Prostate gland (tissue), 2 donors: ENCODE data around the gene FTSJ3. TPM values are rescaled to one million over a fixed set of nuclear protein-coding genes. Genes with fewer than 3 reads are reported as not detected.

Experiments used
- DNase-seq: peaks from one replicate; pipeline ENCODE4 v3.0.0-alpha.2; 2019; ENCODE audit warnings: low spot score
- H3K27ac ChIP-seq, 2 donors: fragments of 200-600 bp; sonication (generic); 2 replicates each; pipeline ENCODE4 v1.5.1; 2017 to 2019
- H3K27me3 ChIP-seq: fragments of 200-600 bp; sonication (generic); replicated peaks from 2 replicates; pipeline ENCODE4 v1.5.1; 2019; ENCODE audit not compliant: insufficient read depth
- H3K36me3 ChIP-seq, 2 donors: fragments of 200-600 bp; sonication (generic); 1 replicate in 1 of 2; 2 replicates in 1 of 2; pipeline versions ENCODE4 v1.5.1 to v1.8.1; 2017 to 2019
- H3K4me1 ChIP-seq: fragments of 200-600 bp; sonication (generic); replicated peaks from 2 replicates; pipeline ENCODE4 v1.5.1; 2019
- H3K4me3 ChIP-seq, 2 donors: fragments of 200-600 bp; sonication (generic); 2 replicates each; pipeline ENCODE4 v1.5.1; 2017 to 2019
- H3K9me3 ChIP-seq: fragments of 200-600 bp; sonication (generic); 2 replicates; pipeline ENCODE4 v1.5.1; 2017
- CTCF ChIP-seq, 4 experiments: fragments of 200-600 bp in 2 of 4; fragments of 450-650 bp in 2 of 4; sonication (generic) in 2 of 4; IDR thresholded peaks; 1 replicate in 3 of 4; 2 replicates in 1 of 4; pipeline ENCODE4 v1.5.1; 2016 to 2019; ENCODE audit warnings: antibody characterized with exemption in 4 of 4, mild to moderate bottlenecking in 2 of 4, moderate library complexity in 2 of 4
- POLR2A ChIP-seq: fragments of 450-650 bp; IDR thresholded peaks from one replicate; pipeline ENCODE4 v1.6.1; 2016; ENCODE audit warnings: antibody characterized with exemption, mild to moderate bottlenecking
- POLR2AphosphoS5 ChIP-seq: sonication (generic); formaldehyde crosslinking; IDR thresholded peaks from one replicate; pipeline ENCODE4 v1.6.1; 2017; ENCODE audit warnings: antibody characterized with exemption
- WGBS: methylation state at CpG from one replicate; pipeline ENCODE4 v1.1.5; 2018; 5-methylcytosine and 5-hydroxymethylcytosine counted together
- intact Hi-C: fragments of 100-400 bp; cut with DNase I; formaldehyde crosslinking; loops from one replicate; pipeline ENCODE4 v1.14.2; 2022
- total RNA-seq, 2 donors: library from RNA; depleted of rRNA; stranded (reverse); fragments of >200 nt; gene quantifications; one replicate each; pipeline ENCODE4 v1.1.0, GENCODE V29; 2016

FTSJ3 gene
- total RNA-seq, 2 donors from 2014 or later, result 29.4 to 46.6 TPM

- H3K4me1 ChIP-seq, result peaks cover 16% of the 10 kb centered on the region
- H3K4me3 ChIP-seq, result no peak overlapping the region
- TF ChIP-seq POLR2AphosphoS5, result no peak
- TF ChIP-seq POLR2A, result no peak
- TF ChIP-seq CTCF (IDR thresholded peaks at IDR 0.05), result no peak
- 87% methylated on average over 15 of the region's 15 CpGs for WGBS
- H3K9me3 ChIP-seq, result no peaks in the 10 kb centered on the region
- H3K27me3 ChIP-seq, result no peaks in the 10 kb centered on the region
- DNase-seq, result no peak
- peaks cover 34 to 49% of the 10 kb centered on the region in 2 donors for H3K36me3 ChIP-seq
- intact Hi-C loops, result no loop called here
- no peak overlapping the region for H3K27ac ChIP-seq
Measured at GRCh38 chr17:63833741-63834373, 6.4 kb upstream of the FTSJ3 start.

GRCh38 chr17:63833026-63833740 is 5.7 kb upstream of the FTSJ3 start:
- H3K36me3 ChIP-seq, result peaks cover 34 to 49% of the 10 kb centered on the region in 2 donors
- intact Hi-C loops, result no loop called here

GRCh38 chr17:63832455-63832854 is 5.0 kb upstream of the FTSJ3 start:
- DNase-seq, result no peak
- Histone ChIP-seq H3K27me3 (no peaks in the 10 kb centered on the region), H3K4me1 (peaks cover 8% of the 10 kb centered on the region), H3K36me3 (peaks cover 34 to 49% of the 10 kb centered on the region in 2 donors), H3K27ac (no peak overlapping the region), H3K9me3 (no peaks in the 10 kb centered on the region), H3K4me3 (no peak overlapping the region)
- 83% methylated on average over 2 of the region's 2 CpGs for WGBS
- intact Hi-C loops, result no loop called here
- TF ChIP-seq POLR2AphosphoS5 (no peak), CTCF (IDR thresholded peaks at IDR 0.05) (no peak), POLR2A (no peak)

More at GRCh38 chr17:63833026-63833740, 5.7 kb upstream of the FTSJ3 start:
- Histone ChIP-seq H3K4me3 (no peak overlapping the region), H3K9me3 (no peaks in the 10 kb centered on the region), H3K27me3 (no peaks in the 10 kb centered on the region), H3K27ac (no peak overlapping the region), H3K4me1 (peaks cover 15% of the 10 kb centered on the region)
- TF ChIP-seq POLR2AphosphoS5, result no peak
- TF ChIP-seq POLR2A, result no peak
- TF ChIP-seq CTCF (IDR thresholded peaks at IDR 0.05), result no peak
- no peak for DNase-seq
- 78% methylated on average over 13 of the region's 14 CpGs for WGBS

GRCh38 chr17:63832014-63832413 is 4.6 kb upstream of the FTSJ3 start:
- intact Hi-C loops, result no loop called here
- Histone ChIP-seq H3K27me3 (no peaks in the 10 kb centered on the region), H3K9me3 (no peaks in the 10 kb centered on the region), H3K4me3 (no peak overlapping the region), H3K36me3 (peaks cover 34 to 49% of the 10 kb centered on the region in 2 donors), H3K27ac (no peak overlapping the region), H3K4me1 (peaks cover 5% of the 10 kb centered on the region)
- TF ChIP-seq CTCF (IDR thresholded peaks at IDR 0.05) (no peak), POLR2AphosphoS5 (no peak), POLR2A (no peak)
- 75% methylated on average over 5 of the region's 5 CpGs for WGBS
- DNase-seq, result no peak

- 65% methylated on average over 8 of the region's 8 CpGs for WGBS
- Histone ChIP-seq H3K4me3 (no peak overlapping the region), H3K27me3 (no peaks in the 10 kb centered on the region), H3K9me3 (no peaks in the 10 kb centered on the region), H3K27ac (no peak overlapping the region), H3K4me1 (peaks cover 5% of the 10 kb centered on the region), H3K36me3 (peaks cover 34 to 49% of the 10 kb centered on the region in 2 donors)
- no peak for TF ChIP-seq POLR2AphosphoS5
- TF ChIP-seq CTCF (IDR thresholded peaks at IDR 0.05), result no peak
- TF ChIP-seq POLR2A, result no peak
- intact Hi-C loops, result no loop called here
- no peak for DNase-seq
Measured at GRCh38 chr17:63831505-63831904, 4.0 kb upstream of the FTSJ3 start.
